ENCODE measurements around the gene MYO1E. TPM values are rescaled to one million over a fixed set of nuclear protein-coding genes. Genes with fewer than 3 reads are reported as not detected.
"Not testable (repeated sequence)": the region's sequence is repeated elsewhere in the genome, so short reads cannot be mapped to it uniquely, and the experiment has no call there.

Gene MYO1E
- total RNA-seq, 4 donors from 2014 or later: 245 to 380 (median 268) TPM

- Histone ChIP-seq H3K27ac (no peak overlapping the region), H3K36me3 (peaks cover 0 to 55% (median 0%) of the 10 kb centered on the region in 3 donors), H3K4me1 (no peaks in the 10 kb centered on the region), H3K9me3 (no peaks in the 10 kb centered on the region), H3K27me3 (no peaks in the 10 kb centered on the region), H3K4me3 (no peak overlapping the region)
- peak; percentile 63 to 81 (median 72) for DNase-seq
- TF ChIP-seq, protein P1, sequence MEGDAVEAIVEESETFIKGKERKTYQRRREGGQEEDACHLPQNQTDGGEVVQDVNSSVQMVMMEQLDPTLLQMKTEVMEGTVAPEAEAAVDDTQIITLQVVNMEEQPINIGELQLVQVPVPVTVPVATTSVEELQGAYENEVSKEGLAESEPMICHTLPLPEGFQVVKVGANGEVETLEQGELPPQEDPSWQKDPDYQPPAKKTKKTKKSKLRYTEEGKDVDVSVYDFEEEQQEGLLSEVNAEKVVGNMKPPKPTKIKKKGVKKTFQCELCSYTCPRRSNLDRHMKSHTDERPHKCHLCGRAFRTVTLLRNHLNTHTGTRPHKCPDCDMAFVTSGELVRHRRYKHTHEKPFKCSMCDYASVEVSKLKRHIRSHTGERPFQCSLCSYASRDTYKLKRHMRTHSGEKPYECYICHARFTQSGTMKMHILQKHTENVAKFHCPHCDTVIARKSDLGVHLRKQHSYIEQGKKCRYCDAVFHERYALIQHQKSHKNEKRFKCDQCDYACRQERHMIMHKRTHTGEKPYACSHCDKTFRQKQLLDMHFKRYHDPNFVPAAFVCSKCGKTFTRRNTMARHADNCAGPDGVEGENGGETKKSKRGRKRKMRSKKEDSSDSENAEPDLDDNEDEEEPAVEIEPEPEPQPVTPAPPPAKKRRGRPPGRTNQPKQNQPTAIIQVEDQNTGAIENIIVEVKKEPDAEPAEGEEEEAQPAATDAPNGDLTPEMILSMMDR (IDR thresholded peaks at IDR 0.05): peak; percentile 31 to 71 (median 63)
- no peak for TF ChIP-seq POLR2A (IDR thresholded peaks at IDR 0.05)
These were observed 234.4 kb downstream of the MYO1E start for GRCh38 chr15:59138243-59138642.

DNA sequence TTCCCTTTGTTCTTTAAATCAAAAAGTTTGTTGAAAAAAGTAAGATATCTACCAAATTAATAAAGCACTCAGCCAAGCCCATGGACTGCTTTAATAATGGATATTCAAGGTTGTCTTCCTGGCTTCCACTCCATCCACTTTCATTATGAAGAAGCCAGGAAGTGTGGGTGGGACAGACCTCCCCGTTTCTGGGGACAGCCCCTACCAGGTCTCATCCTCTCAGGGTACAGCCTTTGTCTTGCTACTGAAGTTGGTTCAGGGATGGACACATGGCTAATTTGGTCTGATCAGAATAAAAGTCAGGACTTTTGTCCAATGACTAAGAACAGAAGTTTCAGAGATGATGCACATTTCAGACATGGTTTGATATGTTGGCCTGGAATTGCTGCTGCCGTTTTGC is 235.1 kb downstream of the MYO1E start:
- no peaks in the 10 kb centered on the region for H3K4me1 ChIP-seq
- DNase-seq: no peak
- no peaks in the 10 kb centered on the region for H3K9me3 ChIP-seq
- H3K36me3 ChIP-seq: peaks cover 0 to 52% (median 0%) of the 10 kb centered on the region in 3 donors
- no peak overlapping the region for H3K4me3 ChIP-seq
- H3K27ac ChIP-seq: no peak overlapping the region
- TF ChIP-seq, protein P1 (IDR thresholded peaks at IDR 0.05): no peak
- no peak for TF ChIP-seq POLR2A (IDR thresholded peaks at IDR 0.05)
- H3K27me3 ChIP-seq: no peaks in the 10 kb centered on the region

DNA sequence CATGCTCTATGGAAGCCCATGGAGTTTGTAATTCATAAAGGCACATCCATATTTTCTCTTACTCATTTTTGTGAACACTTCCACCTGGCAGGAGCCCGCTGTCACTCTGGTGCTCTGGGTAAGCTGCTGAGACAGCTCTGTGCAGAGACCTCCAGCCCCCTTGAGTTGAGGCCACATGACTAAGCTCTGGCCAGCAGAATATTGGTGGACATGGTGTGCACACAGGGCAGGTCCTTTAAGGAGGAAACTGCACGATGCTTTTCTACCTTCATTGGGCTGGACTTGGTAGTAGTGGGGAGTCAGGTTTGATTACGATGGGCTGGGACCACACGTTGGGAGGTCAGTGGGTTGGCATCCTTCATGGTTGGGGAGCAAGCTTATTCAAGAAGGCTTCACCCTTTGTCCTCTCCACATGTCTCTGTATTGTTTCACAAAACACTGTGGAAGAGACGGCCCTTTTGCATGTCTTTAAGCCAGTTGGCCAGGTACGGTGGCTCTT is 238.7 kb downstream of the MYO1E start:
- no peak for TF ChIP-seq POLR2A (IDR thresholded peaks at IDR 0.05)
- TF ChIP-seq, protein P1 (IDR thresholded peaks at IDR 0.05): no peak
- no peaks in the 10 kb centered on the region for H3K27me3 ChIP-seq
- peaks cover 0 to 53% (median 0%) of the 10 kb centered on the region in 3 donors for H3K36me3 ChIP-seq

DNA sequence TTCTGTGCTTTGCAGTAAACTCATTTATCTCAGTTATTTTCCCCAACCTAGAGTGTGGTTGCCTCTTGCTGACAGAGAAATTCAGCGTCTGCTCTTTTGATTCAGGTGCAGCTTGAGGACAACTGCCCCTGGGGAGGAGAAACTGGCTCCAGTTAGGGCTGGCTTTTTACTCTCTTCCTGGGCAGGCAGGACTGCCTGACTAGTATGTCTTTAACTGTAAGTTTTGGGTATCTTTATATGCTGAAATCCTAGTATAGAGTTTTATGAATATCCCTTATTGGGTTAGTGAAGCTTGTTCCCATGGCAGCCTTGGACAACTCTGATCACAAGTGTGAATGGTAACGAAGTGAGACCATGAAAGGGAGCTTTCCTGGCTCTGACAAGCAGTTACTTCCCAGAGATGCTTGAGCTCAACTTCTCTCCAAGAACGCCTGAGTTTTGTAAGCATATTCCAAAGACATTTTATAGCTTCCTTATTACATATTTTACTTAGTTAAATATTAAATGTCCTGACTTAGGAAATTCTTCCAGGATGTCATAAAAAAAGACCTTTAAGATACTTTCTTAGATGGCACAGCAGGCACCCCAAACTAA is 240.6 kb downstream of the MYO1E start:
- Histone ChIP-seq H3K4me3 (no peak overlapping the region), H3K27me3 (no peaks in the 10 kb centered on the region), H3K9me3 (no peaks in the 10 kb centered on the region), H3K4me1 (no peaks in the 10 kb centered on the region), H3K27ac (peak overlapping the region in 1 of 4 donors; percentile 27), H3K36me3 (peaks cover 0 to 33% (median 0%) of the 10 kb centered on the region in 3 donors)
- DNase-seq: no peak
- no peak for TF ChIP-seq POLR2A (IDR thresholded peaks at IDR 0.05)
- TF ChIP-seq, protein P1 (IDR thresholded peaks at IDR 0.05): no peak

More for the DNA sequence above, 238.7 kb downstream of the MYO1E start:
- Histone ChIP-seq H3K9me3 (no peaks in the 10 kb centered on the region), H3K4me3 (no peak overlapping the region), H3K4me1 (no peaks in the 10 kb centered on the region), H3K27ac (no peak overlapping the region)
- DNase-seq: no peak

DNA sequence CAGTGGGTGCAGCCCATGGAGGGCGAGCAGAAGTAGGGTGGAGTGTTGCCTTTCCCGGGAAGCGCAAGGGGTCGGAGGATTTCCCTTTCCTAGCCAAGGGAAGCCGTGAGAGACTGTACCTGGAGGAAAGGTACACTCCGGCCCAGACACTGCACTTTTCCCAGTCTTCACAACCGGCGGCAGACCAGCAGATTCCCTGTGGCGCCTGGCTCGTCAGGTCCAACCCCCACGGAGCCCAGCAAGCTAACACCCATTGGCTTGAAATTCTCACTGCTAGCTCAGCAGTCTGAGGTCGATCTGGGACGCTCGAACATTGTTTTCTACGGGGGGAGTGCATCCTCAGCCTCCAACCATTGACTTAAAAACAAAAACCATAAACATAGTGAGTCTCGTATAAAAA is 241.2 kb downstream of the MYO1E start:
- Histone ChIP-seq H3K4me1 (no peaks in the 10 kb centered on the region), H3K27ac (no peak overlapping the region), H3K4me3 (no peak overlapping the region), H3K9me3 (no peaks in the 10 kb centered on the region), H3K27me3 (no peaks in the 10 kb centered on the region), H3K36me3 (peaks cover 0 to 27% (median 0%) of the 10 kb centered on the region in 3 donors)
- TF ChIP-seq POLR2A (IDR thresholded peaks at IDR 0.05): no peak
- TF ChIP-seq, protein P1 (IDR thresholded peaks at IDR 0.05): no peak
- DNase-seq: no peak

GRCh38 chr15:59127255-59127654 is 245.4 kb downstream of the MYO1E start:
- H3K27me3 ChIP-seq, H3K27ac ChIP-seq, H3K4me3 ChIP-seq, H3K9me3 ChIP-seq, DNase-seq, H3K36me3 ChIP-seq: not testable (repeated sequence)
- H3K4me1 ChIP-seq: peaks cover 0 to 19% (median 0%) of the 10 kb centered on the region in 4 donors

DNA sequence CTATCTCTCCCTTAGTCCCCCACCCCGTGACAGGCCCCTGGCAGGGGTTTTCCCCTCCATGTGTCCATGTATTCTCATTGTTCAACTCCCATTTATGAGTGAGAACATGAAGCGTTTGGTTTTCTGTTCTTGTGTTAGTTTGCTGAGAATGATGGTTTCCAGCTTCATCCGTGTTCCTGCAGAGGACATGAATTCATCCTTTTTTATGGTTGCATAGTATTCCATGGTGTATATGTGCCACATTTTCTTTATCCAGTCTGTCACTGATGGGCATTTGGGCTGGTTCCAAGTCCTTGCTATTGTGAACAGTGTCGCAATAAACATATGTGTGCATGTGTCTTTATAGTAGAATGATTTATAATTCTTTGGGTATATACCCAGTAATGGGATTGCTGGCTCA is 247.0 kb downstream of the MYO1E start:
- not testable (repeated sequence) for H3K36me3 ChIP-seq, H3K27ac ChIP-seq, DNase-seq, H3K9me3 ChIP-seq, H3K4me3 ChIP-seq, H3K27me3 ChIP-seq
- H3K4me1 ChIP-seq: peaks cover 0 to 19% (median 0%) of the 10 kb centered on the region in 4 donors
